NCI-H128 (cell line): ENCODE results near the gene PCDHAC1.

Source experiments
- DNase-seq: peaks from one replicate; lab custom pipeline; 2025; ENCODE audit not compliant: unreplicated experiment; lab: John Stamatoyannopoulos, UW

Gene PCDHAC1

DNA sequence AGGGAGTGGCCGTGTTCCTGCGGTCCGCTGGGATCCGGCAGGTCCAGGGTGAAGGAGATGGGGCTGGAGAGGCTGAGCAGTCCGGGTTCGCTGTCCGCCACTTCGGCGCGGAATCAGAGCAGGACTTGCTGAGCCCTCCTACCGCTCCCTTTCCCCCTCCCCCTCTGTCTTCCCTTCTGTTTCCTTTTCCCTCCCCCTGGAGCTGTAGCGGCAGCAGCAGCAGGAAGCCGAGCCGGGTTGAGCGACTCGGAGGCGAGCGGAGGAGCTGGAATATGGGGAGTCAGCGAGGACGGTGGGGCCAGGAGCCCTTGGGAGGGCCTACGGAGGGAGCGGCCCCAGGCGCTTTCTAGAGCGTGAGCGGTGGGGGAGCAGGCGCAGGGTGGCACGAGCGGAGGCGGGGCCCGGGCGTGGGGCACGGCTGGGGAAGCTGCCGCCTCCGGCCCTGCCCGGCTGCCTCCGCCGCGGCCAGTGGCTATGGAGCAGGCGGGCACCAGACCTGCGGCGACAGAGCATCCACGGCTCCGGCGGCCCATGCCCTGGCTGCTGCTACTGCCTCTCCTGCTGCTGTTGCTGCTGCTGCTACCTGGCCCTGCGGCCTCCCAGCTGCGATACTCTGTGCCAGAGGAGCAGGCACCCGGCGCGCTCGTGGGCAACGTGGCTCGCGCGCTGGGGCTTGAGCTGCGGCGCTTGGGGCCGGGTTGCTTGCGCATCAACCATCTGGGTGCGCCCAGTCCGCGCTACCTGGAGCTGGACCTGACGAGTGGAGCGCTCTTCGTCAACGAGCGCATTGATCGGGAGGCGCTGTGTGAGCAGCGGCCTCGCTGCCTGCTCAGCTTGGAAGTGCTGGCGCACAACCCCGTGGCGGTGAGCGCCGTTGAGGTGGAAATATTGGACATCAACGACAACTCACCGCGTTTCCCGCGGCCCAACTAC, 40.5 kb downstream of the PCDHAC1 start, which contains the start of gene PCDHAC2:
Gene PCDHAC2, plus strand, starts transcription at position 184 of the 933 bp plus-strand sequence. Its CDS starts 291 bp downstream, at position 475.
- no peak for DNase-seq

DNA sequence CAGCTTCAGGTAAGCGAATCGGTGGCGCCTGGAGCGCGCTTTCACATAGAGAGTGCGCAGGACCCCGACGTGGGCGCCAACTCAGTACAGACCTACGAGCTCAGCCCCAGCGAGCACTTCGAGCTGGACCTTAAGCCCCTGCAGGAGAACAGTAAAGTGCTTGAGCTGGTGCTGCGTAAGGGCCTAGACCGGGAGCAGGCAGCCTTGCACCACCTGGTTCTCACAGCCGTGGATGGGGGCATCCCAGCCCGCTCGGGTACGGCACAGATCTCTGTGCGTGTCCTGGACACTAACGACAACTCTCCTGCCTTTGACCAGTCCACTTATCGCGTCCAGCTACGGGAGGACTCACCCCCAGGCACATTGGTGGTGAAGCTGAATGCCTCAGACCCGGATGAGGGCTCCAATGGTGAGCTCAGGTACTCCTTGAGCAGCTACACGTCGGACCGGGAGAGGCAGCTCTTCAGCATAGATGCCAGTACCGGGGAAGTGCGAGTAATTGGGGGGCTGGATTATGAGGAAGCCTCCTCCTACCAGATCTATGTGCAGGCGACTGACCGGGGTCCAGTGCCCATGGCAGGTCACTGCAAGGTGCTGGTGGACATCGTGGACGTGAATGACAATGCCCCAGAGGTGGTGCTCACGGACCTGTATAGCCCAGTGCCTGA, 41.3 kb downstream of the PCDHAC1 start:
- DNase-seq: no peak

DNA sequence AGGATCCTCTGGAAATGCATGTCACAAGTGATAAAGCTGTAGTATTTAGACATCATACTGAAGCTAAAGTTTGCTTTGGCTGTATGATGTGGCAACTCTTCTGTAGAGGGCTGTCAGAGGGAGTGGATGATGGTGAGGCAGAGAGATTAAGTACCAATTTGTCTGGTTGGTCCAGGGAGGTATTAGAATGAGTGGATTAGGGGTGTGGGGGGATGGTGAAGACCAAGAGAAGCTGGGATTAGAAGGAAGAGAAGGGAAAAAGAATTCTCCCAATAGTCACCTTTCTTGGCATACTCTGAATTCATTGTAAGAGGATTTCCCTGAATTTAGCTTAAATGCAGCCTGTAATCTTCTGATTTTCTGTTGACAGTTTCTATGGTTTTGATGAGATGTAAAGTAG, 43.8 kb downstream of the PCDHAC1 start:
- no peak for DNase-seq

GRCh38 chr5:140973550-140973949, 47.5 kb downstream of the PCDHAC1 start:
- DNase-seq: no peak

GRCh38 chr5:140977003-140977402, 50.9 kb downstream of the PCDHAC1 start:
- no peak for DNase-seq

DNA sequence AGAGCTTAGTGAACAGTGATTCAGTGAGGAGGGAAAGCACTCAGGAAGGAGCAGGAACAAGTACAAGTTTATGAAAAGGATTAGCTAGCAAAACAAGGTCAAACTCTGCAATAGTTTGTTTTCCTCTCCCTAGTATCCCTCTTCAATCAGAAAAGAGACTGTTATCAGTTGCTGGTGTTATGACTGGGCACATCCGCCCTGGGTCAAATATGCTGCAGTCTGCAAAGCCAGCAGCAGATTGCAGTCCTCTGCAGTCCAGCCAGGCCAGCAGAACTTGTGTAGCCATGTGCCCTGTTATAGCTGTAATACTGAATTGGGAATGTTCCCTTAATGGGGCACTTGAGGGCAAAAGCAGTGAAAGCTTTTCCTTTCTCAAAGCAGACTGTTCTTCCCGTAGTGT, 52.2 kb downstream of the PCDHAC1 start:
- DNase-seq: no peak

DNA sequence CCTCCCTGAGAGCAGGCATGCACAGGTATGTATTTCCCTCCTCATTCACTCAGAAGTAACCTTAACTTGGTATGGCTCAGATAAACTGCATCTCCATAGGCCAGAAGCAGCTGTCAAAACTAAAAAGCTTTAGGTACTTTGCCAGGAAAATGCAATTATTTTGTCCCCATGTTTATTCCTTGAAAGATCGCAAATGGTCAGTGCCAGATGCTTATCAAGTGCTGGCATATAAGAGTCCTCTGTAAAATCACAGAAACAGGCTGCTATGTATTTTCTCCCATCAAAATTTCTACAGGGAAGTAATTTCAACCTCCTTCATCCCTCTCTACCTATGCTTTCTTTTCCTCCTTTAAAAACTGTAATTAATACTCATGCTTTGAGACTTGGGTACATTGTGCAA, 52.9 kb downstream of the PCDHAC1 start:
- DNase-seq: no peak
